PC-9 (cell line): ENCODE data around the gene CLDN7.

Source experiments
- EZH2 ChIP-seq: fragments of 200-600 bp; sonication (generic); IDR thresholded peaks from 2 replicates; pipeline ENCODE4 v1.8.0; 2017; ENCODE audit warnings: antibody characterized with exemption, low read depth
- TF ChIP-seq, protein P1 (sequence below): fragments of 200-600 bp; sonication (generic); conservative IDR thresholded peaks from 2 replicates; pipeline ENCODE4 v1.6.1; 2017; ENCODE audit warnings: mixed run types, antibody characterized with exemption, mild to moderate bottlenecking, moderate library complexity

DNA sequence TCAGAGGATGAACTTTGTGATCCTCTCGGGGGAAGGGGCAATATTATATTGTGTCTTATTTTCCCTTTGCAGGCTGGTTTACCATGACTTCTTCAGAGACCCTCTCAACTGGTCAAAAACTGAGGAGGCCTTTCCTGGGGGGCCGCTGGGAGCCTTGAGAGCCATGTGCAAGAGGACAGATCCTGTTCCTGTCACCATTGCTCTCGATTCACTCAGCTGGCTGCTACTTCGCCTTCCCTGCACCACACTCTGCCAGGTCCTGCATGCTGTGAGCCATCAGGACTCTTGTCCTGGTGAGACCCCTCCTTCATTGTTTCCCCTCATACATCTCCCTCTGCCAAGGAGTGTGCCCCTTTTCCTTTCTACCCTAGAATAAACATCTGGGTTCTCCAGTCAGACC, 7.8 kb downstream of the CLDN7 start:
- no peak for TF ChIP-seq EZH2
- TF ChIP-seq, protein P1, sequence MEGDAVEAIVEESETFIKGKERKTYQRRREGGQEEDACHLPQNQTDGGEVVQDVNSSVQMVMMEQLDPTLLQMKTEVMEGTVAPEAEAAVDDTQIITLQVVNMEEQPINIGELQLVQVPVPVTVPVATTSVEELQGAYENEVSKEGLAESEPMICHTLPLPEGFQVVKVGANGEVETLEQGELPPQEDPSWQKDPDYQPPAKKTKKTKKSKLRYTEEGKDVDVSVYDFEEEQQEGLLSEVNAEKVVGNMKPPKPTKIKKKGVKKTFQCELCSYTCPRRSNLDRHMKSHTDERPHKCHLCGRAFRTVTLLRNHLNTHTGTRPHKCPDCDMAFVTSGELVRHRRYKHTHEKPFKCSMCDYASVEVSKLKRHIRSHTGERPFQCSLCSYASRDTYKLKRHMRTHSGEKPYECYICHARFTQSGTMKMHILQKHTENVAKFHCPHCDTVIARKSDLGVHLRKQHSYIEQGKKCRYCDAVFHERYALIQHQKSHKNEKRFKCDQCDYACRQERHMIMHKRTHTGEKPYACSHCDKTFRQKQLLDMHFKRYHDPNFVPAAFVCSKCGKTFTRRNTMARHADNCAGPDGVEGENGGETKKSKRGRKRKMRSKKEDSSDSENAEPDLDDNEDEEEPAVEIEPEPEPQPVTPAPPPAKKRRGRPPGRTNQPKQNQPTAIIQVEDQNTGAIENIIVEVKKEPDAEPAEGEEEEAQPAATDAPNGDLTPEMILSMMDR = no peak
